ENCODE measurements around the gene ITGA5. TPM values are rescaled to one million over a fixed set of nuclear protein-coding genes. Genes with fewer than 3 reads are reported as not detected.
A peak's percentile ranks its signal among the peaks of the same experiment; 100 is the strongest.

Gene ITGA5
- total and polyA plus RNA-seq, 2 experiments from 2014 or later, result 402 to 496 TPM

- Histone ChIP-seq H2AFZ (no peak overlapping the region), H3K4me2 (ENCODE audit: unreplicated experiment) (no peak overlapping the region), H3K79me2 (ENCODE audit: insufficient read depth) (no peaks in the 10 kb centered on the region), H3K9me3 (ENCODE audit: low read depth) (no peaks in the 10 kb centered on the region), H3K9ac (no peak overlapping the region), H4K20me1 (ENCODE audit: insufficient read depth) (no peaks in the 10 kb centered on the region), H3K9me2 (ENCODE audit: insufficient read depth) (no peaks in the 10 kb centered on the region), H3F3A (ENCODE audit: insufficient read depth) (peaks cover 35% of the 10 kb centered on the region; the same call in 1 of the 2 replicates), H3K27ac (no peak overlapping the region), H3K4me1 (ENCODE audit: insufficient read depth) (peaks cover 12% of the 10 kb centered on the region), H3K27me3 (replicated peaks; ENCODE audit: insufficient read depth) (no peaks in the 10 kb centered on the region), H3K4me3 (no peak overlapping the region), H3K36me3 (ENCODE audit: low read depth) (no peaks in the 10 kb centered on the region)
- WGBS, 2 experiments (ENCODE audit: low coverage in 1 of 2, low lambda C conversion rate in 2 of 2, missing lambda C conversion rate in 2 of 2), result 87% methylated on average over 9 to 10 of the region's 10 CpGs
- no peak for DNase-seq
- TF ChIP-seq EZH2 (IDR thresholded peaks at IDR 0.05; ENCODE audit: insufficient read depth, poor library complexity, severe bottlenecking) (no peak), EZH2phosphoT487 (IDR thresholded peaks at IDR 0.05; ENCODE audit: insufficient read depth, low read depth) (no peak)
- in situ Hi-C loops (cut with MboI), result no loop called here
Observed at GRCh38 chr12:54385251-54385914, 33.7 kb downstream of the ITGA5 start.

GRCh38 chr12:54384591-54385041 is 34.5 kb downstream of the ITGA5 start, which contains the start of gene ZNF385A:
Gene ZNF385A, minus strand, starts transcription at chr12:54384733. Its CDS starts 219 bp downstream, at chr12:54384514.
- no peak within 1 kb of the TSS for H2AFZ ChIP-seq
- no peaks in the 10 kb centered on the region for H3K36me3 ChIP-seq (ENCODE audit: low read depth)
- H3K4me3 ChIP-seq, result no peak within 1 kb of the TSS
- in situ Hi-C loops (cut with MboI), result no loop called here
- no peak for DNase-seq
- H4K20me1 ChIP-seq (ENCODE audit: insufficient read depth), result no peaks in the 10 kb centered on the region
- no peak within 1 kb of the TSS for H3K4me2 ChIP-seq (ENCODE audit: unreplicated experiment)
- peak within 1 kb of the TSS; percentile 88 for H3K27ac ChIP-seq
- peak within 1 kb of the TSS; percentile 54 for H3K9ac ChIP-seq
- WGBS, 2 experiments (ENCODE audit: low coverage in 1 of 2, low lambda C conversion rate in 2 of 2, missing lambda C conversion rate in 2 of 2), result 100% methylated on average over 1 of the region's 1 CpG
- H3K9me2 ChIP-seq (ENCODE audit: insufficient read depth), result no peaks in the 10 kb centered on the region
- no peaks in the 10 kb centered on the region for H3K27me3 ChIP-seq (replicated peaks; ENCODE audit: insufficient read depth)
- H3K79me2 ChIP-seq (ENCODE audit: insufficient read depth), result no peaks in the 10 kb centered on the region
- H3K9me3 ChIP-seq (ENCODE audit: low read depth), result no peaks in the 10 kb centered on the region
- no peak for TF ChIP-seq EZH2 (IDR thresholded peaks at IDR 0.05; ENCODE audit: insufficient read depth, poor library complexity, severe bottlenecking)
- no peak for TF ChIP-seq EZH2phosphoT487 (IDR thresholded peaks at IDR 0.05; ENCODE audit: insufficient read depth, low read depth)
- H3K4me1 ChIP-seq (ENCODE audit: insufficient read depth), result peaks cover 12% of the 10 kb centered on the region
- peaks cover 35% of the 10 kb centered on the region; the same call in 1 of the 2 replicates for H3F3A ChIP-seq (ENCODE audit: insufficient read depth)

- H3K4me1 ChIP-seq (ENCODE audit: insufficient read depth), result peaks cover 12% of the 10 kb centered on the region
- 19 to 28% methylated on average over 3 of the region's 3 CpGs for WGBS, 2 experiments (ENCODE audit: low coverage in 1 of 2, low lambda C conversion rate in 2 of 2, missing lambda C conversion rate in 2 of 2)
- H3K4me3 ChIP-seq, result no peak overlapping the region
- peaks cover 28% of the 10 kb centered on the region; the same call in 1 of the 2 replicates for H3F3A ChIP-seq (ENCODE audit: insufficient read depth)
- no peaks in the 10 kb centered on the region for H4K20me1 ChIP-seq (ENCODE audit: insufficient read depth)
- H3K4me2 ChIP-seq (ENCODE audit: unreplicated experiment), result peak overlapping the region; percentile 41
- no peak overlapping the region for H2AFZ ChIP-seq
- no peak for TF ChIP-seq EZH2phosphoT487 (IDR thresholded peaks at IDR 0.05; ENCODE audit: insufficient read depth, low read depth)
- TF ChIP-seq EZH2 (IDR thresholded peaks at IDR 0.05; ENCODE audit: insufficient read depth, poor library complexity, severe bottlenecking), result no peak
- in situ Hi-C loops (cut with MboI), result no loop called here
- H3K79me2 ChIP-seq (ENCODE audit: insufficient read depth), result no peaks in the 10 kb centered on the region
- no peaks in the 10 kb centered on the region for H3K9me3 ChIP-seq (ENCODE audit: low read depth)
- peak overlapping the region; percentile 54 for H3K9ac ChIP-seq
- H3K27me3 ChIP-seq (replicated peaks; ENCODE audit: insufficient read depth), result no peaks in the 10 kb centered on the region
- peak; percentile 98 for DNase-seq
- H3K36me3 ChIP-seq (ENCODE audit: low read depth), result no peaks in the 10 kb centered on the region
- no peaks in the 10 kb centered on the region for H3K9me2 ChIP-seq (ENCODE audit: insufficient read depth)
- H3K27ac ChIP-seq, result peak overlapping the region; percentile 88
Observed at GRCh38 chr12:54383041-54383609, 35.9 kb downstream of the ITGA5 start.

GRCh38 chr12:54381136-54381535 is 37.9 kb downstream of the ITGA5 start:
- H3K36me3 ChIP-seq (ENCODE audit: low read depth), result no peaks in the 10 kb centered on the region
- no peak overlapping the region for H3K9ac ChIP-seq
- no peak overlapping the region for H2AFZ ChIP-seq
- in situ Hi-C loops (cut with MboI), result no loop called here
- DNase-seq, result no peak
- no peaks in the 10 kb centered on the region for H3K9me3 ChIP-seq (ENCODE audit: low read depth)
- no peaks in the 10 kb centered on the region for H3K27me3 ChIP-seq (replicated peaks; ENCODE audit: insufficient read depth)
- peaks cover 12% of the 10 kb centered on the region for H3K4me1 ChIP-seq (ENCODE audit: insufficient read depth)
- H3K4me2 ChIP-seq (ENCODE audit: unreplicated experiment), result no peak overlapping the region
- no peak overlapping the region for H3K4me3 ChIP-seq
- TF ChIP-seq EZH2phosphoT487 (IDR thresholded peaks at IDR 0.05; ENCODE audit: insufficient read depth, low read depth) (no peak), EZH2 (IDR thresholded peaks at IDR 0.05; ENCODE audit: insufficient read depth, poor library complexity, severe bottlenecking) (no peak)
- no peaks in the 10 kb centered on the region for H3K79me2 ChIP-seq (ENCODE audit: insufficient read depth)
- peaks cover 14% of the 10 kb centered on the region; the same call in 1 of the 2 replicates for H3F3A ChIP-seq (ENCODE audit: insufficient read depth)
- no peaks in the 10 kb centered on the region for H3K9me2 ChIP-seq (ENCODE audit: insufficient read depth)
- H4K20me1 ChIP-seq (ENCODE audit: insufficient read depth), result no peaks in the 10 kb centered on the region
- H3K27ac ChIP-seq, result no peak overlapping the region
- 95 to 97% methylated on average over 4 of the region's 4 CpGs for WGBS, 2 experiments (ENCODE audit: low coverage in 1 of 2, low lambda C conversion rate in 2 of 2, missing lambda C conversion rate in 2 of 2)
